Keratinocyte (primary cell): ENCODE results near the gene LRFN5.

Source experiments
- CTCF ChIP-seq, 3 experiments: IDR thresholded peaks in 1 of 3; conservative IDR thresholded peaks in 1 of 3; optimal IDR thresholded peaks in 1 of 3; 2 replicates in 2 of 3; 3 replicates in 1 of 3; pipeline versions ENCODE3 to v1.5.1; 2011; ENCODE audit warnings: low read length in 3 of 3, mild to moderate bottlenecking in 3 of 3, moderate library complexity in 2 of 3, control low read depth in 1 of 3, inconsistent platforms in 1 of 3; ENCODE audit not compliant: insufficient read depth in 2 of 3; ENCODE audit errors: extremely low read depth in 1 of 3
- EZH2 ChIP-seq: IDR thresholded peaks from one replicate; pipeline ENCODE4 v1.6.1; 2012; ENCODE audit warnings: inconsistent platforms, mild to moderate bottlenecking, low read length, moderate library complexity

- TF ChIP-seq CTCF (optimal IDR thresholded peaks at IDR 0.05 in 1 of 3, IDR thresholded peaks at IDR 0.05 in 1 of 3, conservative IDR thresholded peaks at IDR 0.05 in 1 of 3; ENCODE audit: extremely low read depth in 1 of 3, insufficient read depth in 2 of 3, low read length in 3 of 3) (no peak), EZH2 (no peak)
Observed at GRCh38 chr14:41817626-41818025, 210.9 kb downstream of the LRFN5 start.
